Epidermal melanocyte (primary cell): ENCODE data around the gene CALHM3.
A peak's percentile ranks its signal among the peaks of the same experiment; 100 is the strongest.

Source experiments
- DNase-seq: peaks from one replicate; pipeline ENCODE4 v3.0.0; 2011; ENCODE audit warnings: low spot score; ENCODE audit not compliant: insufficient read length

Gene CALHM3

GRCh38 chr10:103475437-103475836 lies 3.6 kb downstream of the CALHM3 start:
- DNase-seq: no peak

GRCh38 chr10:103474077-103474476 lies 5.0 kb downstream of the CALHM3 start:
- no peak for DNase-seq

GRCh38 chr10:103473261-103473671 lies 5.8 kb downstream of the CALHM3 start:
- DNase-seq: no peak

GRCh38 chr10:103472005-103472404 lies 7.0 kb downstream of the CALHM3 start:
- DNase-seq: no peak

GRCh38 chr10:103470761-103471653 lies 8.0 kb downstream of the CALHM3 start:
- DNase-seq: no peak

GRCh38 chr10:103469201-103469600 lies 9.8 kb downstream of the CALHM3 start:
- no peak for DNase-seq

- no peak for DNase-seq
These were observed 11.6 kb downstream of the CALHM3 start for GRCh38 chr10:103467406-103467805.

GRCh38 chr10:103466734-103467133 lies 12.3 kb downstream of the CALHM3 start:
- no peak for DNase-seq

GRCh38 chr10:103465411-103466179 lies 13.4 kb downstream of the CALHM3 start:
- no peak for DNase-seq

- DNase-seq: no peak
These were observed 15.5 kb downstream of the CALHM3 start for GRCh38 chr10:103463499-103463898.

- DNase-seq: no peak
These were observed 19.4 kb downstream of the CALHM3 start for GRCh38 chr10:103459615-103460014.

GRCh38 chr10:103458720-103459119 lies 20.3 kb downstream of the CALHM3 start, which contains the start of gene CALHM1:
TSS of gene CALHM1 (minus strand) at chr10:103458900. CDS start at chr10:103458751, 149 bp downstream.
- no peak for DNase-seq

- no peak for DNase-seq
These were observed 21.0 kb downstream of the CALHM3 start for GRCh38 chr10:103457896-103458583.

- no peak for DNase-seq
These were observed 21.8 kb downstream of the CALHM3 start for GRCh38 chr10:103457176-103457712.

GRCh38 chr10:103456074-103456660 lies 22.9 kb downstream of the CALHM3 start:
- no peak for DNase-seq

GRCh38 chr10:103455235-103455634 lies 23.8 kb downstream of the CALHM3 start:
- no peak for DNase-seq

GRCh38 chr10:103454026-103454425 lies 25.0 kb downstream of the CALHM3 start:
- no peak for DNase-seq

GRCh38 chr10:103452506-103453230 lies 26.4 kb downstream of the CALHM3 start:
- DNase-seq: no peak

- peak; percentile 95 for DNase-seq
These were observed 27.1 kb downstream of the CALHM3 start, which contains the start of gene CALHM2 for GRCh38 chr10:103451831-103452505. TSS of gene CALHM2 (minus strand) at chr10:103452370. CDS start at chr10:103449941, 2,429 bp downstream.
